Measurements from ENCODE around the gene ZNF583. TPM values are rescaled to one million over a fixed set of nuclear protein-coding genes. Genes with fewer than 3 reads are reported as not detected.
A peak's percentile ranks its signal among the peaks of the same experiment; 100 is the strongest.

ZNF583 gene
- total RNA-seq, result 10 to 100 TPM in 2 of 4 donors, 1 to 10 TPM in 2; 6.2 to 15.1 (median 9.7) TPM

DNA sequence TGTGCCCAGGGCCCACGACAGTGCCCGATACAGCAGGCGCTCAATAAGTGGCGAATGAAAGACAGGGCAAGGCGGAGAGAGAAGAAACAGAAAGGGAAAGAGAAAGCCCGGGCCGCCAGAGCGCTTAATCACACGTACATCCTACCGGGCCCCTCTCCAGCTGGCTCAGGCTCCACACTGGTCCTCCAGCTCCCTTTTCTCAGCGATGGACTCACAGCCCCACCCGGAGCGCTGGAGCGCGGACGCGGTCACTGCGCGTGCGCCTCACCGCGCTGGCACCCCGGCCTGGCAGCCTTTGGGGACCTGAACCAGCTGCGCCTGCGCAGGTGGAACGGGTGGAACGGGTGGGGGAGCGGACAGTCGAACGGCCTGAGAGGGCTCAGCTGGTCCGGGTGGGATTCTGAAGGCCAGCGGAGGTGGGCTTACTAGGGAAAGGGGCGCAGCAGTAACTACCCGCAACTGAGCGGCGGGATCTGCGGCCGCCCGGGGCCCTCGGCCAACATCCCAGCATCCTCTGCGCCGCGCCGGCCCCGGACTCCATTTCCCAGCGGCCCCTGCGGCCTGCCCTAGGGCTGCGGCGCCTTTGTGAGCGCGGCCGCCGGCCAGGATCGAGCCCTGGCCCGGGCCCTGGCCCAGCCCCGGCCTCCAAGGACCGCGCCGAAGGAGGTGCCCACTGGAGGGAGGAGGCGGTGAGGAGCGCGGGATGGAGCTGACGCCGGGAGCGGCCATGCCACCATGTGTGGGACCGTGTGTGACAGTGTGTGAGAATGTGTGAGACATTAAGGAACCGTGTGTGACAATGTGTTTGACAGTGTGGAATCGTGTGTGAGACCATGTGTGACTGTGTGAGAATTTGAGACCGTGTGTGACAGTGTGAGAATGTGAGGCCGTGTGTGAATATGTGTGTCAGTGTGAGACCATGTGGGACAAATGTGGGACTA lies at the start of gene ZNF583:
Gene ZNF583, plus strand, starts transcription at position 569 of the 941 bp plus-strand sequence. CDS start 2,783 bp downstream, outside the sequence.
- peak; percentile 44 for TF ChIP-seq POLR2AphosphoS5 (IDR thresholded peaks at IDR 0.05)
- TF ChIP-seq, protein P1, sequence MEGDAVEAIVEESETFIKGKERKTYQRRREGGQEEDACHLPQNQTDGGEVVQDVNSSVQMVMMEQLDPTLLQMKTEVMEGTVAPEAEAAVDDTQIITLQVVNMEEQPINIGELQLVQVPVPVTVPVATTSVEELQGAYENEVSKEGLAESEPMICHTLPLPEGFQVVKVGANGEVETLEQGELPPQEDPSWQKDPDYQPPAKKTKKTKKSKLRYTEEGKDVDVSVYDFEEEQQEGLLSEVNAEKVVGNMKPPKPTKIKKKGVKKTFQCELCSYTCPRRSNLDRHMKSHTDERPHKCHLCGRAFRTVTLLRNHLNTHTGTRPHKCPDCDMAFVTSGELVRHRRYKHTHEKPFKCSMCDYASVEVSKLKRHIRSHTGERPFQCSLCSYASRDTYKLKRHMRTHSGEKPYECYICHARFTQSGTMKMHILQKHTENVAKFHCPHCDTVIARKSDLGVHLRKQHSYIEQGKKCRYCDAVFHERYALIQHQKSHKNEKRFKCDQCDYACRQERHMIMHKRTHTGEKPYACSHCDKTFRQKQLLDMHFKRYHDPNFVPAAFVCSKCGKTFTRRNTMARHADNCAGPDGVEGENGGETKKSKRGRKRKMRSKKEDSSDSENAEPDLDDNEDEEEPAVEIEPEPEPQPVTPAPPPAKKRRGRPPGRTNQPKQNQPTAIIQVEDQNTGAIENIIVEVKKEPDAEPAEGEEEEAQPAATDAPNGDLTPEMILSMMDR (IDR thresholded peaks at IDR 0.05), result no peak
- TF ChIP-seq POLR2A (IDR thresholded peaks at IDR 0.05), result peak in 1 of 2 donors; percentile 28
- TF ChIP-seq EP300 (IDR thresholded peaks at IDR 0.05), result no peak
- Histone ChIP-seq H3K4me3 (peak within 1 kb of the TSS; percentile 40 to 79), H3K4me1 (peaks cover 0 to 25% (median 6%) of the 10 kb centered on the region in 3 donors), H3K27ac (peak within 1 kb of the TSS; percentile 63 to 96 (median 96)), H3K36me3 (peaks cover 2 to 49% of the 10 kb centered on the region in 2 donors), H3K9me3 (peaks cover 0 to 55% (median 0%) of the 10 kb centered on the region in 3 donors), H3K27me3 (no peaks in the 10 kb centered on the region)
- 0 to 1% methylated on average over 10 to 17 of the region's 70 CpGs for WGBS, 2 donors (ENCODE audit: low coverage in 1 of 2)
- peak; percentile 99 for ATAC-seq

DNA sequence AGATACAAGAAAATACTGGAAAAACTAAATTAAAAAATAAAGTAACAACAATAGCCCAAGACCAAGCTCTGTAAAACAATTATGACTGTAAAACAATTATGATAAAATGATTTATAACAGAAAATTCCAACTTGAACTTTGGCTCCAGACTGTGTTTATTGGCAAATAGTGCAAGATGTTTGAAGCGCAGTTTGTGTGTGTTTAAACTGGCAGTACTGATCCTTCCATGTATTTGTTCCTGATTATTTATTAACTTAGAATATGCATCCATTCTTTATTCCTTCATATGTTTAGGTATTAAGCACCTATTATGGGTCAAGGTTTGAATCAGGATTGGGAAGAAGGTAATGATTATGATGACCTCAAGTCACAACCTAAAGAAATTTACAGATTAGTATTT lies 48.6 kb upstream of the ZNF583 start:
- Histone ChIP-seq H3K4me1 (no peaks in the 10 kb centered on the region), H3K27ac (no peak overlapping the region), H3K4me3 (no peak overlapping the region), H3K9me3 (peaks cover 0 to 11% (median 0%) of the 10 kb centered on the region in 3 donors), H3K27me3 (no peaks in the 10 kb centered on the region), H3K36me3 (no peaks in the 10 kb centered on the region)
- 82 to 86% methylated on average over 1 of the region's 1 CpG for WGBS, 2 donors (ENCODE audit: low coverage in 1 of 2)
- no peak for ATAC-seq
- TF ChIP-seq, protein P1 (IDR thresholded peaks at IDR 0.05), result no peak
- no peak for TF ChIP-seq POLR2A (IDR thresholded peaks at IDR 0.05)
- TF ChIP-seq POLR2AphosphoS5 (IDR thresholded peaks at IDR 0.05), result no peak
- no peak for TF ChIP-seq EP300 (IDR thresholded peaks at IDR 0.05)

DNA sequence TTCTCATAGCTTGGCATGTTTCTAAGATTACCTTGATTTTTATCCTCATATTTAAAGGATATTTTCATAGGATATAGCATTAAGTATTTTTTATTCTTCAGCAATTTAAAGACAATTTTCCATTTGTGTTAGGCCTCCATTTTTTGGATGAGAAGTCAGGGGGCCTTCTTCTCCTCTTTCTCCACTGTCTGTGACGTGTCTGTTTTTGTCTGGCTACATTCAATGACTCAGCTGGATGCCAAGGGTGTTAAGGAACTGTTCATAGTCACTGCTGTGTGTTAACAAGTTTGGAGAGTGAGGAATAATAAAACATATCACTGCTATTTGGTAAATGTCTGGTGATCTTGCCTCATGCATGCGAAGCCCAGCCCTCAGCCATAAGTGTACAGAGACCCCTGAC lies 47.2 kb upstream of the ZNF583 start:
- peaks cover 0 to 9% of the 10 kb centered on the region in 2 donors for H3K36me3 ChIP-seq

DNA sequence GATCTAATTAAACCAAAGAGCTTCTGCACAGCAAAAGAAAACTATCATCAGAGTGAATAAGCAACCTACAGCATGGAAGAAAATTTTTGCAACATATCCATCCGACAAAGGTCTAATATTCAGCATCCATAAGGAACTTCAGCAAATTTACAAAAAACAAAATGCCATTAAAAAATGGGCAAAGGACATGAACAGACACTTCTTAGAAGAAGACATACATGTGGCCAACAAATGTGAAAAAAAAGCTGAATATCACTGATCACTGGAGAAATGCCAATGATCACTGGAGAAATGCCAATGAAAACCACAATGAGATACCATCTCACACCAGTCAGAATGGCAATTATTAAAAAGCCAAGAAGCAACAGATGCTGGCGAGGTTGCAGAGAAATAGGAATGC lies 43.3 kb upstream of the ZNF583 start:
- WGBS, 2 donors (ENCODE audit: low coverage in 1 of 2), result 97 to 100% methylated on average over 2 of the region's 2 CpGs
- Histone ChIP-seq H3K9me3 (peaks cover 0 to 51% (median 0%) of the 10 kb centered on the region in 3 donors), H3K27ac (no peak overlapping the region), H3K36me3 (peaks cover 0 to 25% of the 10 kb centered on the region in 2 donors), H3K27me3 (no peaks in the 10 kb centered on the region), H3K4me1 (no peaks in the 10 kb centered on the region), H3K4me3 (no peak overlapping the region)
- no peak for ATAC-seq
- TF ChIP-seq, protein P1 (IDR thresholded peaks at IDR 0.05), result no peak
- no peak for TF ChIP-seq POLR2AphosphoS5 (IDR thresholded peaks at IDR 0.05)
- TF ChIP-seq POLR2A (IDR thresholded peaks at IDR 0.05), result no peak
- no peak for TF ChIP-seq EP300 (IDR thresholded peaks at IDR 0.05)

More for the DNA sequence above, 47.2 kb upstream of the ZNF583 start:
- Histone ChIP-seq H3K27me3 (no peaks in the 10 kb centered on the region), H3K4me3 (no peak overlapping the region), H3K9me3 (peaks cover 0 to 24% (median 0%) of the 10 kb centered on the region in 3 donors), H3K4me1 (no peaks in the 10 kb centered on the region), H3K27ac (no peak overlapping the region)
- 40 to 100% methylated on average over 1 to 2 of the region's 2 CpGs for WGBS, 2 donors (ENCODE audit: low coverage in 1 of 2)
- TF ChIP-seq, protein P1 (IDR thresholded peaks at IDR 0.05), result no peak
- TF ChIP-seq POLR2AphosphoS5 (IDR thresholded peaks at IDR 0.05) (no peak), POLR2A (IDR thresholded peaks at IDR 0.05) (no peak), EP300 (IDR thresholded peaks at IDR 0.05) (no peak)
- ATAC-seq, result no peak

Measured in gastroesophageal sphincter (tissue), 4 donors.